GM23338 (cell line): ENCODE measurements around the gene NT5C1A.

Source experiments
- CTCF ChIP-seq, 2 experiments: fragments of 200-600 bp in 1 of 2; sonication (generic) in 1 of 2; conservative IDR thresholded peaks; 2 replicates each; pipeline versions ENCODE4 v1.5.1 to v1.6.1; 2016 to 2017; ENCODE audit warnings: antibody characterized with exemption in 2 of 2, low read depth in 2 of 2, mild to moderate bottlenecking in 2 of 2, moderate library complexity in 1 of 2
- EZH2 ChIP-seq: fragments of 200-600 bp; sonication (generic); IDR thresholded peaks from one replicate; pipeline ENCODE4 v1.8.0; 2017; ENCODE audit warnings: antibody characterized with exemption, mild to moderate bottlenecking, low read depth; ENCODE audit not compliant: unreplicated experiment
- JUNB ChIP-seq: IDR thresholded peaks from one replicate; pipeline ENCODE4 v1.6.1; 2016; ENCODE audit warnings: antibody characterized with exemption; ENCODE audit not compliant: unreplicated experiment
- ZNF462 ChIP-seq: fragments of 250-450 bp; sonication (Bioruptor Pico); IDR thresholded peaks from 2 replicates; pipeline ENCODE4 v1.5.0; 2020; ENCODE audit warnings: mild to moderate bottlenecking, moderate library complexity

GRCh38 chr1:39681999-39682398 lies 10.1 kb upstream of the NT5C1A start:
- TF ChIP-seq CTCF (conservative IDR thresholded peaks at IDR 0.05; ENCODE audit: low read depth in 2 of 2) (no peak), EZH2 (no peak), ZNF462 (CRISPR knock-in tag) (no peak), JUNB (no peak)
